Activated CD8-positive, alpha-beta memory T cell treated with anti-CD3 and anti-CD28 coated beads for 4 hours (primary cell): ENCODE data around the gene PRKCQ.
"Not testable (repeated sequence)": the region's sequence is repeated elsewhere in the genome, so short reads cannot be mapped to it uniquely, and the experiment has no call there.

ENCODE experiments used
- DNase-seq, 2 donors: peaks; one replicate each; pipeline ENCODE4 v3.0.0-alpha.2; 2020; ENCODE audit warnings: low read depth in 2 of 2

Gene PRKCQ

DNA sequence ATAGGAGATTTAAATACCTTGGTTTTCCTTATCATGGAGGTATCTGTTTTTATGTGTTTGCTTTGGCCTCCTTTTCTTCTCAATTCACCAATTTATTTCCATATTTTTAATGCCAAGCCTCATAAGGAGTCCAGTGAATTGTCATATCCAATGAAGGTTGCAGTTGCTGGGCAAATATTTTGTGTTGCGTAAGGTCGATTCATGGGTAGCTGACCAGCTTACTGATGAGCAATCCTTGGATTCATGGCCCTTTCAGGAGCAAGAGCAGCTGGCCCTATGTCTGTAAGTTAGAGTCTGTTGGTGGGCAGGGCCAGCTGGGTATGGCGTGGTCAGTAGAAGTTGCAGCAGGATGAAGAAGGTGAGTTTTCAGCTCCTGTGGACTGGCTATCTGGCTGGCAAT, 194.4 kb downstream of the PRKCQ start:
- no peak for DNase-seq

DNA sequence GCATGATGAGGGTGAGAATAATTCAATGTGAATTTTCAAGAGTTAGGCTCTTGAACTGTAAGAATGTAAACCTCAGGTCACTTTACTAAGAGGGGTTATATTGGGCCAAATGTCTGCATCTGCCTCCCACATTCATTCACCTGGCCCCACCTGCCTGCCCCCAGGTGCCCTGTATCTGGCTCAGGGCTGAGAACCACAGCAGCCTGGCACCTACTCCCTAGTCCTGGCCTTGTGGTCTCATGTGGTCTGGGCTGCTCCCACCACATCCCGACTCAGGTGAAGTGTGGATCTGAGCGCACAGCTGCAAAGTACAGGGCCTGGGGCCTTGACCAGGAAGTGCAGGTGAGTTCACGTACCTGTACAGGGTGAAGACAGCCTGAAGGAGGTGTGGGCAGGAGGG, 195.2 kb downstream of the PRKCQ start:
- DNase-seq = no peak

DNA sequence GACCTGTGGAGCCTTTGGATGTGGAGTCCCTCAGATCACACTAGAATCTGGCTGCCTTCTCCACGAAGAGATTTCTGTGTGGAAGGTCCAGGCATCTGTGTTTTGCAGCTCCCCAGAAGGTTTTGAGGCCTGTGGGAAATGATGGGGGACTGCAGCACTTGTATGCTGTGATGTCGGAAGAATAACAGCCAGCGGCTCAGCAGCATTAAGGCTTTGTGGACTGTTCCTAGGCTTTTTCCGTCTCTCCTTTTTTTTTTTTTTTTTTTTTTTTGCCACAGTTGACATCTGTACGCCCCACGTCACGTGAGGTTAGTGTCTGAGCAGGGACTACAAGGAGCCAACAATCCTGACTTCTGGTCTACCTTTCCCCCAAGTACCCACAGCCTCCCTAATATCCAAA, 196.0 kb downstream of the PRKCQ start:
- DNase-seq = no peak

DNA sequence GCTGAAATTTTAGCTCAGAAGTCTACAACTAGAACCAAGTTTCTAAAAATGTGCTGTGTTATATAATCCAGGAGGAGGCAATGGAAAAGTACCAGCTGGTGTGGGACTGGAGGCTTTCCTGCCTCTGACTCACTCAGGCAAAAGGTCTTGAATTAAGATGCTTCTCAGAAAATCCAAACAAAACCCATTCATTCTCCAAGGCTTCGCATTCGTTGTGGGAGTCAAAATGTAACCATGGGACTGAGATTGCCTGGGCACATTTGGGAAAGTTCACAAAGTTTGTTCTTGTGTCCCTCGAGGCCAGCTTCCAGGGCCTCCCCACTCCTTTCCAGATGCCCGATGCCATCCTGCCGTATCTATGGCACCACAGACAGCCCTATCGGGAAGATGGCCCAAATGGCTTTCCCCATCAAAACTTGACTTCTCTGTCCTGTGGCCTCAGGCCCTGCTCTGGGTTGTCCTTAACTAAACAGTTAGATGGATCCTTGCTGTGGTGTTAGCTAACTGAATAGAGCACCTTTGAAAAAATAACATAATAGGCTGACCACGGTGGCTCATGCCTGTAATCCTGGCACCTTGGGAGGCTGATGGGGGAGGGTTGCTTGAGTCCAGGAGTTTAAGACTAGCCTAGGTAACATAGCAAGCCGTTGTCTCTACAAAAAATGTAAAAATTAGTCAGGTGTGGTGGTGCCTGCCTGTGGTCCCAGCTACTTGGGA, 196.8 kb downstream of the PRKCQ start:
- no peak for DNase-seq

DNA sequence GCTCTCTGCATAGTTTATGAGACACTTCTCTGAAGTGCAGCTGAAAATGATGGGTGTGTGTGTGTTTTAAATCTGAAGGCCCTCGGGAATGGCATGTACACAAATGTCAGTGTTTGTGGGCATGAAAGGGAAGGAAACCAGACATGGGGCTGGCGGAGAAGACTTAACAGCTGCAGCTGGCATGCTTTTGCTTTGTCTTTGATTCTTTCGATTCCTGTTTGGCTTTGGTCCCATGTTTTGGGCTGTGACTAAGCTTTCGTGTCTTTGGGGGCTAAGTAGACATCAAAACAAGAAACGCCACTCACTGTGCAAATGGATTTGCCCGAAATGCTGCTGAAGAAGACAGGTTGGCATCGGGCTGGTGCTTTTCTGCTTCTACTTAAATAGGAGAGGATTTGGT, 198.0 kb downstream of the PRKCQ start:
- DNase-seq = peak in 1 of 2 donors; percentile 8

DNA sequence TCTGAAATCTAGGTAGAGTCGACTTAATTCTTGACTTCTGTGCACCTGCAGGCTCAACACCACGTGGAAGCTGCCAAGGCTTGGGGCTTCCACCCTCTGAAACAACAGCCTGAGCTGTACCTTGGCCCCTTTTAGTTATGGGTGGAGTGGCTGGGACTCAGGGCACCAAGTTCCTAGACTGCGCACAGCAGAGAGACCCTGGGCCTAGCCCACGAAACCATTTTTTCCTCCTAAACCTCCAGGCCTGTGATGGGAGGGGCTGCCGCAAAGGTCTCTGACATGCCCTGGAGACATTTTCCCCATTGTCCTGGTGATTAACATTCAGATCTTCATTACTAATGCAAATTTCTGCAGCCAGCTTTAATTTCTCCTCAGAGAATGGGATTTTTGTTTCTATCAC, 199.6 kb downstream of the PRKCQ start:
- not testable (repeated sequence) for DNase-seq

DNA sequence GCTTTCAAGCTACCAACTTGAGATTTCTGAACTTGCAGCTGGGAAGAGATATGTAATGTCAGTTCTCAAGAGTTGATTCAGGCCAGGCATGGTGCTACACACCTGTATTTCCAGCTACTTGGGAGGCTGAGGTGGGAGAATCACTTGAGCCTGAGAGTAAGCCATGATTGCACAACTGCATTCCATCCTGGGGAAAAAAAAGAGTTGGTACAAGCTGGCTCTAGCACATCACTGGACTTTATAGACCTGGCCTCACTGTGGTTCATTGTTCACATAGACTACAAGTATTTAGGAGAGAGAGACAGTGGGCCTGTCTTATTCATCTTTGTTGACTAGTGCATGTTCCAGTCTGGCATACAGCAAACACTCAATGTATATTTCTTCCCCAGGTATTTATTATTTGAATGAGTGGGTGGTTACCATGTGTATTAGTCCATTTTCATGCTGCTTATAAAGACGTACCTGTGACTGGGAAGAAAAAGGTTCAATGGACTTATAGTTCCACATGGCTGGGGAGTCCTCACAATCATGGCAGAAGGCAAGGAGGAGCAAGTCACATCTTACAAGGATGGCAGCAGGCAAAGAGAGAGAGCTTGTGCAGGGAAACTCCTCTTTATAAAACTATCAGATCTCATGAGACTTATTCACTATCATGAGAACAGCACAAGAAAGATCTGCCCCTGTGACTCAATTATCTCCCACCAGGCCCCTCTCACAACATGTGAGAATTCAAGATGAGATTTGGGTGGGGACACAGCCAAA, 200.9 kb downstream of the PRKCQ start:
- no peak for DNase-seq
